ENCODE results near the gene PADI2.

DNA sequence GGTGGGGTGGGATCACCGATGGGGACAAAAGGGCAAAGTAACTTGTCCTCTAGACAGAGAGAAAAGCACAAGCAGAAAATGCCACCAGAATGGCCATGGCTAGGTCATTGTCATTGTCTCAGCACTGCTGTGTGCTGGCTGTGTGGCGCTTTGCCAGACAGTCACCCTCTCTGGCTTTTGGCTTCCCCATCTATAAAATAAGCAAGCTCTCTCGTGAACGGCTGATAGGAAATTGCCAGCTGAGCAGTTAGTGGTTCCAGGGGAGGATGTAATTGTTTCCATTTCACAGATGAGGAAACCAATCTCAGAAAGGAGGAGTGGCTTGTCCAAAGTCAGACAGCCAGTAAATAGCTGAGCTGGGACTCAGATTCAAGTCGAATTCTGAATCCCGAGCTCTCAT, 32.5 kb downstream of the PADI2 start:
- TF ChIP-seq, protein P1, sequence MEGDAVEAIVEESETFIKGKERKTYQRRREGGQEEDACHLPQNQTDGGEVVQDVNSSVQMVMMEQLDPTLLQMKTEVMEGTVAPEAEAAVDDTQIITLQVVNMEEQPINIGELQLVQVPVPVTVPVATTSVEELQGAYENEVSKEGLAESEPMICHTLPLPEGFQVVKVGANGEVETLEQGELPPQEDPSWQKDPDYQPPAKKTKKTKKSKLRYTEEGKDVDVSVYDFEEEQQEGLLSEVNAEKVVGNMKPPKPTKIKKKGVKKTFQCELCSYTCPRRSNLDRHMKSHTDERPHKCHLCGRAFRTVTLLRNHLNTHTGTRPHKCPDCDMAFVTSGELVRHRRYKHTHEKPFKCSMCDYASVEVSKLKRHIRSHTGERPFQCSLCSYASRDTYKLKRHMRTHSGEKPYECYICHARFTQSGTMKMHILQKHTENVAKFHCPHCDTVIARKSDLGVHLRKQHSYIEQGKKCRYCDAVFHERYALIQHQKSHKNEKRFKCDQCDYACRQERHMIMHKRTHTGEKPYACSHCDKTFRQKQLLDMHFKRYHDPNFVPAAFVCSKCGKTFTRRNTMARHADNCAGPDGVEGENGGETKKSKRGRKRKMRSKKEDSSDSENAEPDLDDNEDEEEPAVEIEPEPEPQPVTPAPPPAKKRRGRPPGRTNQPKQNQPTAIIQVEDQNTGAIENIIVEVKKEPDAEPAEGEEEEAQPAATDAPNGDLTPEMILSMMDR (conservative IDR thresholded peaks at IDR 0.05): no peak
- TF ChIP-seq ZFX (IDR thresholded peaks at IDR 0.05): no peak

Data from C4-2B (cell line).